ENCODE results near the gene SAYSD1.

DNA sequence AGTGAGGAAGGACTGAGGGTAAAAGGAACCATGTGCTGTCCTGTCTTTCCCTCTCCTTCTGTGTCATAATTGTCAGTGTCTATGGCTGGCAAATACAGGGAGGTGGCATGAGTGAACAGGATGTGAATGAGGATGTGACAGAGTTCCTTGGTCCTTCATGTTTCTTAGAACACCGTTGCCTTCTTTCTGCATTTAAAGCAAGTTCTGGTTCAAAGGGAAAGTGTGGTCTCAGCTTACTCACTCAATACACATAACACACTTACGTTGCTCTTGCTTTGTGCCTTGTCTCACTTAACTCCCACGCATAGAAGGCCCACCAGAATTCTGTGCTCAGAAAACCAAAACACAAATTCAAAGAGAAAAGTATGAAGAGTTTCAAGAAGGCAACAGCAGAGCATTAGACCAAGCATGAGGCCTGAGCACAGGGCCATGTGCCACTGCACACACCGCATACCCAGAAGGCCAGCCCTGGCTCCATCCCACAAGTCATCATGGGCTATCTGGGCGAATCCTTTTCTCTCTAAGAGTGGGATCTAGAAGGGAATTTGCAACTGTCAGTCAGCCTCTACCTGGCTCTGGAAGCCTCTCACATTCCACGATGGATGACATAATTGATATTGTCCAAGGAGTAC is 38.9 kb upstream of the SAYSD1 start:
- no peak for TF ChIP-seq EP300 (IDR thresholded peaks at IDR 0.05)
- no peak for TF ChIP-seq POLR2A (IDR thresholded peaks at IDR 0.05)
- TF ChIP-seq, protein P1, sequence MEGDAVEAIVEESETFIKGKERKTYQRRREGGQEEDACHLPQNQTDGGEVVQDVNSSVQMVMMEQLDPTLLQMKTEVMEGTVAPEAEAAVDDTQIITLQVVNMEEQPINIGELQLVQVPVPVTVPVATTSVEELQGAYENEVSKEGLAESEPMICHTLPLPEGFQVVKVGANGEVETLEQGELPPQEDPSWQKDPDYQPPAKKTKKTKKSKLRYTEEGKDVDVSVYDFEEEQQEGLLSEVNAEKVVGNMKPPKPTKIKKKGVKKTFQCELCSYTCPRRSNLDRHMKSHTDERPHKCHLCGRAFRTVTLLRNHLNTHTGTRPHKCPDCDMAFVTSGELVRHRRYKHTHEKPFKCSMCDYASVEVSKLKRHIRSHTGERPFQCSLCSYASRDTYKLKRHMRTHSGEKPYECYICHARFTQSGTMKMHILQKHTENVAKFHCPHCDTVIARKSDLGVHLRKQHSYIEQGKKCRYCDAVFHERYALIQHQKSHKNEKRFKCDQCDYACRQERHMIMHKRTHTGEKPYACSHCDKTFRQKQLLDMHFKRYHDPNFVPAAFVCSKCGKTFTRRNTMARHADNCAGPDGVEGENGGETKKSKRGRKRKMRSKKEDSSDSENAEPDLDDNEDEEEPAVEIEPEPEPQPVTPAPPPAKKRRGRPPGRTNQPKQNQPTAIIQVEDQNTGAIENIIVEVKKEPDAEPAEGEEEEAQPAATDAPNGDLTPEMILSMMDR (IDR thresholded peaks at IDR 0.05): no peak
